HepG2 (cell line): ENCODE measurements around the gene ZFP36. TPM values are rescaled to one million over a fixed set of nuclear protein-coding genes. Genes with fewer than 3 reads are reported as not detected.

Experiments used
- AHR ChIP-seq: IDR thresholded peaks from 2 replicates; pipeline ENCODE4 v1.6.1; 2018; ENCODE audit warnings: missing genetic modification reagents, missing compliant biosample characterization
- ARNT2 ChIP-seq: sonication (generic); formaldehyde crosslinking; IDR thresholded peaks from 2 replicates; pipeline ENCODE4 v1.8.0; 2022; ENCODE audit warnings: mild to moderate bottlenecking, low read depth, missing genetic modification reagents, moderate library complexity
- CREM ChIP-seq, 2 experiments: sonication (generic) in 1 of 2; formaldehyde crosslinking in 1 of 2; IDR thresholded peaks; 2 replicates each; pipeline versions ENCODE4 v1.4.0 to v1.6.1; 2016 to 2020; ENCODE audit warnings: antibody characterized with exemption in 1 of 2, mild to moderate bottlenecking in 1 of 2, missing genetic modification reagents in 1 of 2
- EP300 ChIP-seq, 3 experiments: sonication (generic) in 1 of 3; formaldehyde crosslinking in 1 of 3; IDR thresholded peaks; 2 replicates each; pipeline versions ENCODE4 v1.5.1 to v1.6.1; 2011 to 2020; ENCODE audit warnings: low read depth in 2 of 3, low read length in 2 of 3, borderline replicate concordance in 1 of 3, improper control_type of control experiment in 1 of 3, mild to moderate bottlenecking in 1 of 3, missing genetic modification reagents in 1 of 3, moderate library complexity in 1 of 3
- NFIC ChIP-seq: IDR thresholded peaks from 2 replicates; pipeline ENCODE4 v1.6.1; 2012; ENCODE audit warnings: mild to moderate bottlenecking, low read length, inconsistent platforms
- PPARG ChIP-seq: conservative IDR thresholded peaks from 2 replicates; pipeline ENCODE4 v1.6.1; 2016; ENCODE audit warnings: missing biosample characterization, missing genetic modification reagents
- SOX5 ChIP-seq: IDR thresholded peaks from 2 replicates; pipeline ENCODE4 v1.6.1; 2016; ENCODE audit warnings: borderline replicate concordance
- SP1 ChIP-seq, 2 experiments: fragments of 450-650 bp in 1 of 2; sonication (generic) in 1 of 2; formaldehyde crosslinking in 1 of 2; IDR thresholded peaks; 2 replicates each; pipeline versions ENCODE4 v1.4.0 to v1.6.1; 2016 to 2020; ENCODE audit warnings: missing genetic modification reagents in 1 of 2
- SP2 ChIP-seq: sonication (generic); formaldehyde crosslinking; IDR thresholded peaks from 2 replicates; pipeline ENCODE4 v1.5.1; 2020; ENCODE audit warnings: mild to moderate bottlenecking, missing genetic modification reagents
- TBX3 ChIP-seq: fragments of 450-650 bp; IDR thresholded peaks from 2 replicates; pipeline ENCODE4 v1.6.1; 2017; ENCODE audit warnings: antibody characterized with exemption, mild to moderate bottlenecking, inconsistent platforms, borderline replicate concordance
- ZNF431 ChIP-seq: sonication (generic); formaldehyde crosslinking; IDR thresholded peaks from 2 replicates; pipeline ENCODE4 v1.9.0; 2022; ENCODE audit warnings: missing genetic modification reagents, low read depth, mild to moderate bottlenecking, borderline replicate concordance
- ZNF543 ChIP-seq: sonication (generic); formaldehyde crosslinking; IDR thresholded peaks from 2 replicates; pipeline ENCODE4 v1.4.0; 2020; ENCODE audit warnings: mild to moderate bottlenecking, missing genetic modification reagents
- ZNF710 ChIP-seq: sonication (generic); formaldehyde crosslinking; IDR thresholded peaks from 2 replicates; pipeline ENCODE4 v1.5.0; 2020; ENCODE audit warnings: mild to moderate bottlenecking, missing genetic modification reagents, borderline replicate concordance
- ZNF781 ChIP-seq: sonication (generic); formaldehyde crosslinking; IDR thresholded peaks from 2 replicates; pipeline ENCODE4 v1.5.1; 2020; ENCODE audit warnings: borderline replicate concordance, mild to moderate bottlenecking, missing genetic modification reagents; ENCODE audit errors: not compliant biosample characterization
- polyA plus RNA-seq, 8 experiments: library from polyadenylated mRNA; depleted of rRNA in 3 of 8; stranded (reverse) in 7 of 8; unstranded in 1 of 8; fragments of >200 nt; fragmentation: Illumina TruSeq in 4 of 8; extraction: Trizol in 4 of 8; gene quantifications; 2 replicates each; pipeline versions ENCODE4 v1.2.1 to v1.2.3, GENCODE V29; 2011 to 2016; ENCODE audit warnings: low read depth in 4 of 8, missing spikeins in 1 of 8, mixed read lengths in 1 of 8; ENCODE audit not compliant: insufficient read depth in 1 of 8
- total RNA-seq, 5 experiments: library from RNA; depleted of rRNA; stranded (reverse); fragments of >200 nt; fragmentation: Illumina TruSeq; extraction: Trizol; gene quantifications; 2 replicates each; pipeline ENCODE4 v1.2.3, GENCODE V29; 2016; ENCODE audit warnings: low read depth in 1 of 5
- TF ChIP-seq, protein P1 (sequence below): sonication (generic); formaldehyde crosslinking; IDR thresholded peaks from 2 replicates; pipeline ENCODE4 v1.4.0; 2020; ENCODE audit warnings: missing genetic modification reagents, mild to moderate bottlenecking, borderline replicate concordance
- TF ChIP-seq, protein P2 (sequence below): sonication (generic); formaldehyde crosslinking; IDR thresholded peaks from 2 replicates; pipeline ENCODE4 v1.5.1; 2020; ENCODE audit warnings: missing genetic modification reagents, mild to moderate bottlenecking, borderline replicate concordance
- TF ChIP-seq, protein P3 (sequence below), 2 experiments: sonication (generic) in 1 of 2; formaldehyde crosslinking in 1 of 2; IDR thresholded peaks; 2 replicates each; pipeline versions ENCODE4 v1.4.0 to v1.6.1; 2018 to 2020; ENCODE audit warnings: missing genetic modification reagents in 2 of 2, borderline replicate concordance in 1 of 2, low read depth in 1 of 2, mild to moderate bottlenecking in 1 of 2, missing biosample characterization in 1 of 2
- TF ChIP-seq, protein P4 (sequence below): IDR thresholded peaks from 2 replicates; pipeline ENCODE4 v1.6.1; 2016; ENCODE audit warnings: mild to moderate bottlenecking

ZFP36 gene
- total and polyA plus RNA-seq, 2 of the 13 experiments (the other 11 are each of a cell fraction or from before 2014, with no cell fraction given) = 1.4 to 1.7 TPM

DNA sequence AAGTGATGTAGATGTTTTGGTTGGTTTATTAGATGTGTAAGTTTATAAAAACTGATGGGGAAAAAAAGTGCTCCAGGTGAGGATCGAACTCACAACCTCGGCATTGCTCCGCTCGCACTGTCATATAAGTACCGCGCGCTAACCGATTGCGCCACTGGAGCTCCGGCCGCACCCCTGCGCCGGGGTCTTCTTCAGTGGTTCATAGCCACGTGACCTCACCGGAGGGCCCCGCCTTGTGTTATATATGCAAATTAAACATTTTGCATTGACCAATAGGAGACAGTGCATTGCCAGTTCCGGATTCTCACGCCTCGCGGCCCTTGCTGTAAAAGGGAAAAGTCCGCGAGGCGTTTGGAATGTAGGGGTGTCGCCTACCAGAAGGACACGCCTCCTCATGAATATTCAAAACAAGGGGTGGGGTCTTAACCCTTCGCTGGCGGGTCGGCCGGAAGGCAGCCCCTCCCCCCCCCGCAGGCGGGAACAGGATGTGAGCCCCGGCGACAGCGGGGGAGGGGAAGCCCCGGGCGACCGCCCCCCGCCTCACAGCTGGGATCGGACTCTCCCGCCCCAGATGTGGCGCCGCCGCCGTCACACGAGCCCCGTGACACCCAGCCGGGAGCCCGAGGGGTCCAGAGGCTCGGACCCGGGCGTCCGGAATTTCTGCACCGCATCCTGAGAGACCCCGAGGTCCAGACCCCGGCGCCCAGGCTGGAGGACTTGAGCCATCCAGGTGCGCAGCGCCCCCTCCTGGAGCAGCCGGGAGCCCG is 5.6 kb downstream of the ZFP36 start, which contains the start of gene PLEKHG2 (continued):
- TF ChIP-seq SP1 (IDR thresholded peaks at IDR 0.05) (no peak), SP1 (CRISPR knock-in tag; IDR thresholded peaks at IDR 0.05) (peak; percentile 68), SOX5 (CRISPR knock-in tag) (peak; percentile 12; the same call in 1 of the 2 replicates), ZNF710 (CRISPR knock-in tag) (no peak), EP300 (IDR thresholded peaks at IDR 0.05; ENCODE audit: low read depth in 2 of 2, low read length in 2 of 2) (peak in 1 of 2 experiments; percentile 35; a peak in 2 of 4 replicates), EP300 (CRISPR knock-in tag; IDR thresholded peaks at IDR 0.05; ENCODE audit: borderline replicate concordance) (0 out of 2 replicates have a peak, but pooled peaks have one; percentile 6), ZNF431 (CRISPR knock-in tag) (no peak), PPARG (CRISPR knock-in tag) (peak; percentile 55; the same call in 1 of the 2 replicates), ZNF543 (CRISPR knock-in tag) (0 out of 2 replicates have a peak, but pooled peaks have one; percentile 17), TBX3 (peak; percentile 78), SP2 (CRISPR knock-in tag) (0 out of 2 replicates have a peak, but pooled peaks have one; percentile 33), ZNF781 (peak; percentile 43), AHR (CRISPR knock-in tag) (peak; percentile 36), CREM (IDR thresholded peaks at IDR 0.05) (peak; percentile 68), CREM (CRISPR knock-in tag; IDR thresholded peaks at IDR 0.05) (no peak), ARNT2 (CRISPR knock-in tag) (0 out of 2 replicates have a peak, but pooled peaks have one; percentile 41), NFIC (peak; percentile 40; the same call in 1 of the 2 replicates)
- TF ChIP-seq, protein P1, sequence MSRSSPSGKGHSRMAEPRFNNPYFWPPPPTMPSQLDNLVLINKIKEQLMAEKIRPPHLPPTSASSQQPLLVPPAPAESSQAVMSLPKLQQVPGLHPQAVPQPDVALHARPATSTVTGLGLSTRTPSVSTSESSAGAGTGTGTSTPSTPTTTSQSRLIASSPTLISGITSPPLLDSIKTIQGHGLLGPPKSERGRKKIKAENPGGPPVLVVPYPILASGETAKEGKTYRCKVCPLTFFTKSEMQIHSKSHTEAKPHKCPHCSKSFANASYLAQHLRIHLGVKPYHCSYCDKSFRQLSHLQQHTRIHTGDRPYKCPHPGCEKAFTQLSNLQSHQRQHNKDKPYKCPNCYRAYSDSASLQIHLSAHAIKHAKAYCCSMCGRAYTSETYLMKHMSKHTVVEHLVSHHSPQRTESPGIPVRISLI (CRISPR knock-in tag) = peak; percentile 66; the same call in 1 of the 2 replicates
- TF ChIP-seq, protein P2, sequence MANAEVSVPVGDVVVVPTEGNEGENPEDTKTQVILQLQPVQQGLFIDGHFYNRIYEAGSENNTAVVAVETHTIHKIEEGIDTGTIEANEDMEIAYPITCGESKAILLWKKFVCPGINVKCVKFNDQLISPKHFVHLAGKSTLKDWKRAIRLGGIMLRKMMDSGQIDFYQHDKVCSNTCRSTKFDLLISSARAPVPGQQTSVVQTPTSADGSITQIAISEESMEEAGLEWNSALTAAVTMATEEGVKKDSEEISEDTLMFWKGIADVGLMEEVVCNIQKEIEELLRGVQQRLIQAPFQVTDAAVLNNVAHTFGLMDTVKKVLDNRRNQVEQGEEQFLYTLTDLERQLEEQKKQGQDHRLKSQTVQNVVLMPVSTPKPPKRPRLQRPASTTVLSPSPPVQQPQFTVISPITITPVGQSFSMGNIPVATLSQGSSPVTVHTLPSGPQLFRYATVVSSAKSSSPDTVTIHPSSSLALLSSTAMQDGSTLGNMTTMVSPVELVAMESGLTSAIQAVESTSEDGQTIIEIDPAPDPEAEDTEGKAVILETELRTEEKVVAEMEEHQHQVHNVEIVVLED (CRISPR knock-in tag) = no peak; the same call in 1 of the 2 replicates
- TF ChIP-seq, protein P3, sequence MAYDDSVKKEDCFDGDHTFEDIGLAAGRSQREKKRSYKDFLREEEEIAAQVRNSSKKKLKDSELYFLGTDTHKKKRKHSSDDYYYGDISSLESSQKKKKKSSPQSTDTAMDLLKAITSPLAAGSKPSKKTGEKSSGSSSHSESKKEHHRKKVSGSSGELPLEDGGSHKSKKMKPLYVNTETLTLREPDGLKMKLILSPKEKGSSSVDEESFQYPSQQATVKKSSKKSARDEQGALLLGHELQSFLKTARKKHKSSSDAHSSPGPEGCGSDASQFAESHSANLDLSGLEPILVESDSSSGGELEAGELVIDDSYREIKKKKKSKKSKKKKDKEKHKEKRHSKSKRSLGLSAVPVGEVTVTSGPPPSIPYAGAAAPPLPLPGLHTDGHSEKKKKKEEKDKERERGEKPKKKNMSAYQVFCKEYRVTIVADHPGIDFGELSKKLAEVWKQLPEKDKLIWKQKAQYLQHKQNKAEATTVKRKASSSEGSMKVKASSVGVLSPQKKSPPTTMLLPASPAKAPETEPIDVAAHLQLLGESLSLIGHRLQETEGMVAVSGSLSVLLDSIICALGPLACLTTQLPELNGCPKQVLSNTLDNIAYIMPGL (CRISPR knock-in tag; IDR thresholded peaks at IDR 0.05; ENCODE audit: borderline replicate concordance in 1 of 2, low read depth in 1 of 2) = peak; percentile 89 to 97
- TF ChIP-seq, protein P4, sequence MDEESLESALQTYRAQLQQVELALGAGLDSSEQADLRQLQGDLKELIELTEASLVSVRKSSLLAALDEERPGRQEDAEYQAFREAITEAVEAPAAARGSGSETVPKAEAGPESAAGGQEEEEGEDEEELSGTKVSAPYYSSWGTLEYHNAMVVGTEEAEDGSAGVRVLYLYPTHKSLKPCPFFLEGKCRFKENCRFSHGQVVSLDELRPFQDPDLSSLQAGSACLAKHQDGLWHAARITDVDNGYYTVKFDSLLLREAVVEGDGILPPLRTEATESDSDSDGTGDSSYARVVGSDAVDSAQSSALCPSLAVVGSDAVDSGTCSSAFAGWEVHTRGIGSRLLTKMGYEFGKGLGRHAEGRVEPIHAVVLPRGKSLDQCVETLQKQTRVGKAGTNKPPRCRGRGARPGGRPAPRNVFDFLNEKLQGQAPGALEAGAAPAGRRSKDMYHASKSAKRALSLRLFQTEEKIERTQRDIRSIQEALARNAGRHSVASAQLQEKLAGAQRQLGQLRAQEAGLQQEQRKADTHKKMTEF = peak; percentile 85
